H4 (cell line): ENCODE measurements around the gene PKP2. TPM values are rescaled to one million over a fixed set of nuclear protein-coding genes. Genes with fewer than 3 reads are reported as not detected.

Source experiments
- DNase-seq: peaks from one replicate; pipeline ENCODE4 v3.0.0-alpha.2; 2015; ENCODE audit warnings: low spot score
- total RNA-seq: library from RNA; depleted of rRNA; stranded (reverse); fragments of >200 nt; shearing (Covaris generic); gene quantifications from 2 replicates; pipeline ENCODE4 v1.2.3, GENCODE V29; 2014; rRNA removed

Gene PKP2
- total RNA-seq, 1 experiment from 2014 or later: 6.1 TPM

DNA sequence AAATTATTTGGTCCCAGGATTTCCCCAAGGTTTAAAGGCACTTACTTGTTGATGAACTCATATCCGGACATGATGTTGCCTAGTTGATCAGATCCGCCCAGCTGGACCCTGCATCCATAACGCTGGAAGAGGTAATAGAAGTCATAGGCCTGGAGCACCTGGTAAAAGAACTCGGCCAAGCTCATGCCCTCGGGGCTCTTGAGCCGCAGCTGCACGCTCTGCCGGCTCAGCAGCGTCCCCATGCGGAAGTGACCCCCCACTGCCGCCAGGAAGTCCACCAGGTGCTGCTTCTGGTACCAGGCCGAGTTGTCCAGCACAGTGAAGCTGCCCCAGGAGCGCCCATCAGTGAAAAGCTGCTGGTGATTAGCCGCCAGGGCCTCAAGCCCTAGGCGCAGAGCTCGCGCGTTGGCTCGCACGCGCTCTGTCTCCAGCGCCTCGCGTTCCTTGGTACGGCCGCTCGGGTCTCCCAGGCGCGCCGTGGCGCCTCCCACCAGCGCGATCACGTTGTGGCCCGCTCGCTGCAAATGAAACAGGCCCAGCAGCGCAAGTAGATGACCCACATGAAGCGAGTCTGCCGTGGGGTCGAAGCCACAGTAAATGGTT, 141.4 kb downstream of the PKP2 start:
- peak; percentile 79 for DNase-seq

DNA sequence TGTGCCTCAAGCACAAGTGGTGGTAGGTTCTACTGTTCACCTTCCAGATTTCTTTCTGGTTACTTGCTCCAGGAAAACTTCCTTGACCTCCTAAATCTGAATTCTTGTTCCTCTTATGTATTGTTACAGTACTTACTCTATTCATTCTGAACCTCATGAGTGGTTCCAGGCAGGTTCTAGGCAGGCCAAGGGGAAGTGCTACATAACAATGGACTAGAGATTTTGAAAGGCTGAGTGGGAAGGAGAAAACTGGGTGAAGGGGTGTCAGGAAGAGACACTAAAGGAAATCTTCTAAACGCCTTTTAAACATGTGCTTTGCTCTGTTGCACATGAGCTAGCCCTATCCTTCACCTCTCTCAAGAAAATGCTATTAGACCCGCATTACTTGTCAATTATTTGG, 142.5 kb downstream of the PKP2 start:
- DNase-seq: no peak

DNA sequence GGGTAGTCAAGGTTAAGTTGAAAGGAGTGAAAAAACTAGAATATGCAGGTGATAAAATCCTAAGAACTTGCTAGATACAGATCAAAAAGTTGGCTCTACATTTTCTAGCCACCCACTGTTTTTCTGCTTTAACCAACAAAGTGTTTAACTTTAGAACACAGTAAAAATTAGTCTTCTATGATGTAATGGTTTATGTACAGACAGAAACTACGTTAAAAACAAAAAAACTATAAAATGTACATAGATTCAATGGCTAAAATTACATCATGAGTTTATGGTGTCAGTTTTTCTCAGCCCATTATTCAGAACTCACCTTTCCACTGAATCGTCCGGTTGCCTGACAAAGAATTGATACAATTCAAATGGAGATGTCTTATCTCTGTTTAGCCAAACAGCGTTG, 143.0 kb downstream of the PKP2 start:
- DNase-seq: no peak

DNA sequence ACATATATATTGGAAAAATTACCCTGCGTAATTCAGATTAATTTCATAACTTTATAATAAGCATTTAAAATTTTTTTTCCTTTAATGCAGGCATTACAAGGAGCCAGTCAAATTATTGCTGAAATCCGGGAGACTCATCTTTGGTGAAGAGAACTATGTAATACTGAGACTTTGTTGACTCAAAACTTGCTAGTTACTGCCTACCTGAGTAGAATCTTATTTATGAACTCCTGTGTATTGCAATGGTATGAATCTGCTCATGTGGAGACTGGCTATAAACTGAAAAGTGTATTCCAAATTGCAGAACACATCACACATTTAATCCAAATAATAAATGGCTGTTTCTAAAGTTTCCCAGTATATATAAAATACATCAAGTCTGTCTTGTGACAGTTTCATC, 153.3 kb downstream of the PKP2 start:
- DNase-seq: no peak

DNA sequence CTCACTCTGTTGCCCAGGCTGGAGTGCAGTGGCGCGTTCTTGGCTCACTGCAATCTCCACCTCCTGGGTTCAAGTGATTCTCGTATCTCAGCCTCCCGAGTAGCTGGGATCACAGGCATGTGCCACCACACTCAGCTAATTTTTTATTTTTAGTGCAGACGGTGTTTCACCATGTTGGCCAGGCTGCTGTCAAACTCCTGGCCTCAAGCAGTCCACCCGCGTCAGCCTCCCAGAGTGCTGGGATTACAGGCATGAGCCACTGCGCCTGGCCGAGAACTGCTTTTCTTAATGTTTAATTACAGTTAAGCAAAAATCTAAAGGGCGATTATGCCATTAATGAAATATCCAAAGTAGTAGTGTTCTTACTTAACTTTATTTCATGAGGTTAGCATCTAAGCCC, 154.4 kb downstream of the PKP2 start:
- no peak for DNase-seq

Other genes starting within 250 kb of the PKP2 start
- gene DNM1L, start 217.5 kb downstream of the PKP2 start, total RNA-seq: 39.0 and 41.9 TPM in 2 replicates
- gene YARS2, start 140.9 kb downstream of the PKP2 start, total RNA-seq: 57.4 and 59.4 TPM in 2 replicates